NCI-H345 treated with DMSO at 0.1 percent for 48 hours (cell line): ENCODE results near the gene AFTPH.

Experiments
- DNase-seq: peaks from one replicate; lab custom pipeline; 2025; ENCODE audit not compliant: unreplicated experiment; lab: John Stamatoyannopoulos, UW

AFTPH gene

DNA sequence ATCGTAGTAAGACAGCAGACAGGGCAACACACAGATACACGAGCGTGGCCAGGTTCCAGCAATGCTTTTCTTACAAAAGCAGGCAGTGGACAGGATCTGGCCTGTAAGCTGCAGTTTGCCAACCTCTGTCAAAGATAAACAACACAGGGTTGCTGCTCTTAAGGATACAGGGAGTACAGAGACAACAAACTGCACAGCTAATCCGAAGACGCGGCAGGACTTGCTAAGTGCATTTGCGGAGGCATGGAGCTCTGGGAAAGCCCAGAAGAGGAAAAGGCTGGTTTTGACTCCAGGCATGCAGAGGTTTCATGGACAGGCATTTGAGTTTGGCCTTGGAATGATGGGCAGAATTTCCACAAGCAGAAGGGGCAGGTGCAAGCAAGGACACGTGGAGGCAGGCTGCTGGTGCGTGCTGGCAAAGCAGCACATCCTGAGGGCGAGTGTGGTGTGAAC, 105.2 kb downstream of the AFTPH start:
- no peak for DNase-seq

DNA sequence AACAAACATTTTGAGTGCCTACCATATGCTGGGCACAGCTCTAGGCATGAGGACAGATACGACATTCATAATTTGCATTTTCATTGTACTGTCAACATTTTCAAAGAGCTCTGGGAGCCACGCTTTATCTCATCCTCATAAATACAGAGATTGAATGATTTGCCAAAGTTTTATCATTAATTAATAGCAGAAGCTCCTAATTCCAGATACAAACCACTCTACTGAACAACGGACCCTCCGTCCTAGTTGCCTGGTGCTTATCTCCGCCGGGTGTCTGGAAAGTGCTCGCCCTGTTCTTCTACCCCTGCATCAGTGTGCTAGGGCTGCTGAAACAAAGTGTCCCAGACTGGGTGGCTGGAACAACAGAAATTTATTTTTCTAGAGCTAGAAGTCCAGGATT, 105.7 kb downstream of the AFTPH start:
- no peak for DNase-seq

DNA sequence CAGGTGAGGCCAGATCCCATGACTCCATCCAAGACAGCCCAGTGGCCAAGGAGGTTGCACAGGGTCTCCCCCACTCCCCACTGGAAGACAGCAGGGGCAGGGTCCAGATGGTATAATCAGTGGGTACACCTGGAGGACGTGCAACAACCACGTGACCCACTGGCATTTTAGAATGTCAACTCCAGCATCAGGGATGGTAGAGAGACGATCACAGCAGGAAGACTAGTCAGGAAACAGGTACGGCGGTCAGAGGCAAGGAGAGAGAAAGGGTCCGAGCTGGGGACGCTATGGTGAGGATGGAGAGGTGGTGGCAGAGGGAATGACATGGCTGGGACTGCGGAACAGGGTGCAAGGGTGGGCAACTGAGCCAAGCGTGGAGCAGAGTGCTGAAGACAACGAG, 106.6 kb downstream of the AFTPH start:
- no peak for DNase-seq

DNA sequence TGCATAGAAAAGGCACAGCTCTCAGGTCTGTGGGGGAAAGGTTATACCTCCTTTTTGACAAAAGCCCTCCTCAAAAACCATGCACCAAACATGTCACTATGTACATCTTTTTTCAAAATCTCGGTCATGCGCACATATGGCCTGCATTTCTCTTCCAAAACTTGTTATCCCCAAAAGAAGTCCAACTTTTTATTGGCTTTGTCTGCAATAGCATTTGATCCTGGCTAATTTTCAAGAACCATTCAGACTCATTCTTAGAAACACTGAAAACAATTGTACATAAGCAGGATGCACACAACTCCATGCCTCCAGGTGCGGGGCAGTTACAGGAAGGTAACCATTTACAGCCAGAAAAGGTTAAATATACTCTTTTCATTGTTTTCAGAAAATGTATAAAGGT, 107.6 kb downstream of the AFTPH start:
- DNase-seq, result no peak

DNA sequence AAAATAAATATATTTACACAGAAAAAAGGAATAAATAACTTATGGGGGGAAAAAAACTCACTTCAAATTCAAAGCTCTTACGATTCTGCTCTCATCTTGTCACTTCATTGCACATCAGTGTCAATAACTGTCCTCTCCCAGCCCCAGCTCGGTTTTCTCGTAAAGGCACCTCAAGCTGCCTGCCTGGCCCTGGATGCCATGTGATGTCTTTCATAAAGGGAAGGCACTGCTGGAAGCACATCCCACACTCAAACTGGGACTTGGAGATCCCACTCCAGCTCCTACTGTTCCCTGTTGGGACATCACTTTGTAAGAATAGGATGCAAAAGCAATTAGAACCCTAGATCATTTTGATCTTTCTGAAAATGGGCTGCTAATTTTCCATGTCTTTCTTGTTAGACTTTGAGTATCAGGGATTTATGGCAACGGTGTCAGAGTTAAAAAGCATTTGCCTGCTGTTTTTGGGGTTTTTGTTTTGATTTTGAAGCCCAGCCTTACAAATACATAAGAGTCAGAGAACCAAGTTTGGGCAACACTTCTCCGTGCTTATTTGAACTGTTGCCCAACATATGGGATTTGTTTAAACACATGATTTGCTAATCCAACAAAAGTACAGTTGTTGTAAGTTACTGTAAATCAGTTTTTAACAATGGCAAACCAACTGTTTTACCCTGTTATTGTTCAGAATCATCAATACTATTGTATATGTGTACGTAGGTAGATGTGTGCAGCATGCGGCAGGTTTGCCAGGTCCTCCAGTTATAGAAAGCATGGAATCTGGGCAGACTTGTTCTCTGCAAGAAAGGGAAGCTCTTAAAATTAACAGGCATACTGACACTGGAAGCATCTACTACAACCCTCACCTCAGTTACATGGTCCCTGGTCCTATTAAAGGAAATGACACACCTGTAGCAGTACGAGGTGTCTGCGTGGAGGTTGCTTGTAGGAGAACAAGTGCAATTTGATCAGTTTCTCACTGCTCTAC, 109.0 kb downstream of the AFTPH start:
- no peak for DNase-seq

DNA sequence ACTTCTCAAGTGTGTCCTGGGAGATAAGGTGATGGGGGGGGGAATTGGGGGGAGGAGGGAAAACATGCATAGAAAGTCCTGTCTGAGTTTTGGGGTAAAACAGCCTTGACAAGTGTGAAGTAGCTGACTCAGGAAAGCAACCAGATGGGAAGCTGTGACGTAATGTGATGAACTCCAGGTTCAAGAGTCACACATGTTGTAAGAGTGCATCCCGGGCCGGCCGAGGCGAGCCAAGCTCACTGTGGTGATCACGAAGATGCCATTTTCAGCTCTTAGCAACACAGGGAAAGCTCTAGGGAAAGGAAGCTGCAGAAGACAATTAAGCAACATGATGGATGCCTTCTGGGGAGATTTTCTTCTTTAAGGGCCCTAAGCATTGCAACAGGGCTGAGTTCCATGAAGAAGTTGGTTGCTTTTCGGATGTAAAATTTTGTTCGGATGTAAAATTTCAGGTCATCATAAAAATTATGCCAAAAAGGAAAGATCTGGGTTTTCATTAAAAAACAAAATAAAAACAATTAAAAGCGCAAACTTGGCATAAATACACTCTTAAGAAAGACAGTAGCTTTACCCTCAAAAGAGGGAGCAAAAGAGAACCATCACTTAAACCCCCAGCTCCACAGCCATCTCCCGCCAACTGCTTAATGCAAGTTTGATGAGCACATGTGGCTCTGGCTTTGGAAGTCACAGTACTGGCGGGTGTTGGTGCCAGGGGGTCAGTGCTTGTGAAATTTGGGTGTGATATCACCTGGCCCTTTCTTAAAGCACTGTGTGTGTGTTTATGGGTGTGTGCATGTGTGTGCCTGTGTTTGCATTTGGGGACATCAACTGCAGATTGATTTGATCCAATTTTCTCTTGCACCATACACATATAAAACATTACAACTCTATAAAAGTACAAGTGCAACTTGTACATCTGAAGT, 110.5 kb downstream of the AFTPH start:
- no peak for DNase-seq

DNA sequence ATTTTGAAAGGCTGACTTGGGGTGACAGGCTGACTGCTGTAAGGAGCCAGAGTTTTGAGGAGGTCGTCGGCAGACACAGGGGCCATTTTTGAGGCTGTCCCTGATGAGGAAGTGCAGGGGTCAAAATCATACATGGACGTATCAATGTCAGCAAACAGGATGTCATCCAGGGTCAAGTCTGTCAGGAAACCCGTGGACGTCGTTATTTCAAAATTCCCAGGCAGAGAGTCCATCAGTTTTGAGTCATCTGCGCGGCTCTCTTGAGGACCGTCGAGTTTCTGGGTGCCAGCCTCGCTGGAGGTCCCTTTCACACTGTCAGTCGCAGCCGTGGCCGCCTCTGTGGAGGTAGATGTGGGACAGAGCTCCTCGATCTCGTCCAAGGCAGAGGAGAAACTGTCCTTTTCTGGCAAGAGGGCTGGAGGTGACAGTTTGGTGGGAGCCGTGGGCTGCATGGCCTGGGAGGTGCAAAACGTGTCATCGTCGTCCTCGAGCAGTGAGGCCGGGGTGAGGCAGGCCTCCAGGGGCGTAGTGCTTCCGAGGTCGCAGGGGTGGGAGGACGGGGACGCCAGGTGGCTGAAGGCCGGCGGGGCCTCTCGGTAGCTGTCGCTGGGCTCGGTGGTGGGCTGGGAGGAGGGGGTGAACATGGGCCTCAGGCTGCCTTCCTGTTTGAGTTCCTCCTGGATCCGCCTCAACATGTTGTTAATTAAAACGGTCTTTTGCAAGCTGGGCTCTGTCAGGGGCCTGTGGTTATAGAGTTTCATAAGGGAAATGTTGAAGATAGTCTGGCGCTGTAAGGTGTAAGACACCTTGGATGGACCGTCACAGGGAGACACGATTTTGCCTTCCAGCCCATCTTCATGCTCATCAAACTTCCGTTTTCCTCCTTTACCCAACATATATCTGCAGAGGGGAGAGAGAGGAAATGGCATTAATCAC, 112.1 kb downstream of the AFTPH start:
- no peak for DNase-seq

DNA sequence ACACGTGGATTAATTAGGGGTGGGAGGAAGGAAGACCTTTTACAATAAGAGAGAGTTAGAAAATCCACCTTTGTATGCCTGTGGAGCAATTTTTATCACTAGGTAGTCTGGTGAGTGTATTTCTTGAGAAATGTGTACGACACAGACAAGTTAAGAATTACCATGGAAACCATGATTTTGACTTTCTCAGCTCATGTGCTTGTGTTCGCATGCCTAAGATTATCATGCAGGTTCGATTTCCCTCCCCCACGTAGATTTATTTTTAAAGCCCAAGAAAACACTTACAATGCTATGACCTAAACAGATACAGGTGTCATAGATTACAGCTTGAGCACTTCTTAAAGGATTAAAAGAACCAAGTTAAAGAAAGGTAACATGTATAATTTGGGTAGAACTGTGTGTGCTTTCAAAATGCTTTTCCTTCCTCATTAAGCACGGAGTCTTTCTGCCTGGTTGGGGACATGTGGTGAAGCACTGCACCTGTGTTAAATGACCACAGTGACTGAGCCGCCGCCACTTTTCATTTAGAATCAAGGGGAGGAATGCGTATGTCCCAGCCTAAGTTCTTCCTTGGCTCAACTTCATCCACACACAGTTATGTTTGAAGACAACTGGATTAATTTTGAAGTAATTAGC, 113.0 kb downstream of the AFTPH start:
- DNase-seq, result no peak

DNA sequence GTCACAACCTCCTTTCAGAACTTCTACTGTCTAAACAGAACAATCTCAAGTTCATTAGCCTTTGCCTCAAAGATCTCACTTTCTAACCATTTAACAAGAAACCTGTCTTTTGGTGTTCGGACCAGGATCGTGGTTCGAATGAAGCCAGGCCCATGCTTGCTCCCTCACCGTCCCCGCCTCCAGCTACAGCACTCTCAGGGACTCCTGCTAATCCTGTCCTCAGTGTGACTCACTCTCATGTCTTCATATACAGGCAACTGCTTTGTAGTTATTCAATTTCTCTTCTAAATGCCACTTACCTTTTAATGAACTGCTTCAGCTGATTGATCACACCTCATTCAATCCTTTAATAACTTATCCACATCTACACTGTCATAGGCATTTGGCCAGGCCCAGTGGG, 113.8 kb downstream of the AFTPH start:
- DNase-seq, result no peak

DNA sequence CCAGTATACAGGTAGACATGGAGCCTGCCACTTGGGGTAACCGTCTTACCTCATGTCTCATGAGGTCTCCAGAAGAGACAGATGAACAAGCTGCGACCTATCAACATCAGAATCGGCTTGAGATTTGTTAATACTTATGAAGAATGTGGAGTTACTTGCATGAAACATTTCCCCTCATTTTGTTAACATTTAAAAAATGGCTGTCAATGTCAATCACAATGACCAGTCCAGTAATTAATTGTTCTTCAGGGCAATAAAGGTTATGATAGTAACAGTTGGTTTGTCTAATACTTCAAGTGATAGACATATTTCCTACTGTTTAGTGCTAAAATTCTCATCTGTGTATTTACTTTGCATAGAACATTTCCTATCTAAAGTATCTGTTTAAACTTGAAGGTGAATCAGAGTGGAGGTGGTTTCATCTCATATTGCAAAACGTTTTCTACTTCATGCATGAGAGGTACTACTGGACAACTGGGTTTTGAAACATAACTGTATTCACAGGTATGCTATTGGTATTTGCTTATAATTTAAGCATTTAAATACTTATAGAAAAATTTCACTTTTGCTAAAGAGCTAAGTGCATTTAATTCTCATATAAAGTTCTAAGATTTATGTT, 114.5 kb downstream of the AFTPH start:
- no peak for DNase-seq

DNA sequence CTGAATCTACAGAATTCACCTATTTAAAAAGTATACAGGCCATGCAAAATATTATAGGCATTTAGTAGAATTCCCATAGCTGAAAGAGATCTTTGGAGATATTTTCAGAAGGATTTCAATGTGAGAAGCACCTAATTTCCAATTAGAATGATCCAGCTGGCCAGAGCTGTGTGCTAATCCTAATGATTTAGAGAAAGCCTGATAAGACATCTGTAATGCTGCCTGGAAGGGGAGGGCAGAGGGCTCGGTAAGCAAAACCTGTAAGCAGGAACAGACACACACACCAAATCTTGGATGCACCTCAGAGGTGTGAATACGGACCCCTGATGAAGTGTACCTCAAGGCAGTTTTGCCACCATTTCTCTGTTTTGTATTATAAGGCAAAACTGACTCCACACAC, 115.6 kb downstream of the AFTPH start:
- DNase-seq, result no peak

DNA sequence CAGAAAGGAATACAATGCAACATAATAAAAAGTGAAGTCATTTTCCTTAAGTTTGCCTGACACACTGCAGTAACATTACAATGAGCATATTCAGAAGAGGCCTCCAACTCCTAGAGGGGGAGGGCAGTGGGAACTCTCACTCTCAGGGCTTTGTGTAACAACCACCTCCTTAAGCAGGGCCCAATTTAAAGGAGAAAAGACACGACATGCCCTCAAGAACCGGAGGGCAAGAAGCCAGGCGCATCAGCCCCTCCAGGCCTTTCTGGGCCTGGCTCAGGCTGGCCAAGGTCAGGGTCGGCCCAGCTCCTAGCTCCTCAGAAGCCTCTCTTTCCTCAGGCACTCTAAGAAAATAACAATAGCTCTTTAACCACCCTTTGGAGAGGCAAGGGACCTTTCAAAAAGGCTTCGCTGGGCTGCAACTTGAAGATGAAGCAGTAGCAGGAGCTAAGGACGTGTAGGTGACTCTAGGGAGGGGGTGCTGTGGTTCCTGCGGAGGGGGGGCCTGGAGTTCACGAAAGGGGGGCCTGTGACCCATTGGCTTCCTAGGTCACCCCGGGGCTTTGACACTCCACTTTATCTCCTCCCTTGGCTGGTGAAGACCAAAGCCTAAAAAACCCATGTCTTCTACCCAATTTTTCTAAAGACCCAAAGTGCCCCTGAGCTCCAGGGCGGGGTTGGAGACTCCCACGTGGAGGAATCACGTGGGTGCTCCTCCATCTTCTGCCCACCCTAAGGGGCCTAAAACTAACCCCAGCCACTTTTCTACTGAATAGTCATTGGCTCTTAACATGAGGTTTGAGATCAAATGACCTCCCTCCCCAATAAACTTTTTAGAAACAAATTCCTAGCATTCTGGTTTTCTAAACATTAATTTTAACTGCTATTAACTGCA, 116.3 kb downstream of the AFTPH start:
- no peak for DNase-seq

DNA sequence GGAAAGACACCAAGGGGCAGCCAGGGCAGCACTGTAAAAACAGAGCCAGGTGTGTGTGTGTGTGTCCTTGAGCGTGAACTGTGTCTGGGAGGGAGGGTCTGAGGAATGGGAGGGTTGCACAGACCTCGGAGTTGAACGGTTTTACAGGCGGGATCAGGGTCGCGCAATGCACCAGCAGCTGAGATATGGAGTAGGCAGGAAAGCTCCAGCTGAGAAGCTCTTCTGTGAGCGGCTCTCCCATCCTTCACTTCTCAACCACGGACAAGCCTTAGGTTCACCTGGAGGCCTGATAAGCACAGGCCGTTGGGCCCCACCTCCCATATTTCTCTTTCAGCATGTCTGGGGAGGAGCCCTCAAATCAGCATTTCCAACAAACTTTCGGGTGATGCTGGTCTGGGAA, 117.5 kb downstream of the AFTPH start:
- no peak for DNase-seq
